H1 (cell line): ENCODE measurements around the gene GPR17. TPM values are rescaled to one million over a fixed set of nuclear protein-coding genes. Genes with fewer than 3 reads are reported as not detected.
A peak's percentile ranks its signal among the peaks of the same experiment; 100 is the strongest.

Experiments used
- ASH2L ChIP-seq: fragments of 200-600, 300-600 bp; sonication (generic); IDR thresholded peaks from one replicate; pipeline ENCODE4 v1.7.1; 2017; ENCODE audit warnings: low read length
- BACH1 ChIP-seq: IDR thresholded peaks from 2 replicates; pipeline ENCODE4 v1.6.1; 2012; ENCODE audit warnings: low read length, improper control_type of control experiment
- CEBPB ChIP-seq: IDR thresholded peaks from 2 replicates; pipeline ENCODE4 v1.6.1; 2012; ENCODE audit warnings: low read depth, low read length
- FOSL1 ChIP-seq: IDR thresholded peaks from 2 replicates; pipeline ENCODE4 v1.6.1; 2011; ENCODE audit warnings: mild to moderate bottlenecking, low read depth, low read length, moderate library complexity; ENCODE audit not compliant: insufficient read depth
- JUN ChIP-seq: IDR thresholded peaks from 2 replicates; pipeline ENCODE4 v1.6.1; 2011; ENCODE audit warnings: low read depth, mild to moderate bottlenecking, improper control_type of control experiment, low read length
- RNF2 ChIP-seq: fragments of 200-900, 300-1000 bp; sonication (generic); IDR thresholded peaks from 2 replicates; pipeline ENCODE4 v1.7.1; 2016; ENCODE audit warnings: borderline replicate concordance, low read depth, mild to moderate bottlenecking, antibody characterized with exemption, low read length; ENCODE audit not compliant: poor library complexity, severe bottlenecking; ENCODE audit errors: missing control alignments
- SAP30 ChIP-seq: fragments of 300-600 bp; sonication (generic); IDR thresholded peaks from 2 replicates; pipeline ENCODE4 v1.7.1; 2012; ENCODE audit warnings: low read length, moderate library complexity, mild to moderate bottlenecking, inconsistent platforms; ENCODE audit not compliant: insufficient read depth, insufficient replicate concordance
- SIN3A ChIP-seq, 2 experiments: IDR thresholded peaks in 1 of 2; conservative IDR thresholded peaks in 1 of 2; 2 replicates each; pipeline ENCODE4 v1.6.1; 2011 to 2012; ENCODE audit warnings: low read length in 2 of 2, improper control_type of control experiment in 1 of 2, low read depth in 1 of 2, mild to moderate bottlenecking in 1 of 2
- SRF ChIP-seq: IDR thresholded peaks from 2 replicates; pipeline ENCODE4 v1.6.1; 2011; ENCODE audit warnings: mild to moderate bottlenecking, low read depth, low read length, moderate library complexity
- TAF1 ChIP-seq: IDR thresholded peaks from 2 replicates; pipeline ENCODE4 v1.6.1; 2011; ENCODE audit warnings: mild to moderate bottlenecking, low read depth, low read length
- polyA plus RNA-seq, 7 experiments: library from polyadenylated mRNA; depleted of rRNA in 3 of 7; stranded (reverse) in 5 of 7; unstranded in 2 of 7; fragments of >200 nt in 5 of 7; fragments of 200-250 nt in 2 of 7; gene quantifications; 1 replicate in 5 of 7; 2 replicates in 1 of 7; 4 replicates in 1 of 7; pipeline versions ENCODE4 v1.2.1 to v1.2.3, GENCODE V29; 2011 to 2013; ENCODE audit warnings: missing spikeins in 2 of 7, mixed read lengths in 2 of 7
- total RNA-seq: library from RNA; stranded (reverse); fragmentation: NEBNext Ultra II Directional; extraction: Animal tissue kit (Norgen Biotek cat#: 25700); gene quantifications from 2 replicates; pipeline ENCODE4 v1.2.1, GENCODE V29; 2021

The GPR17 gene
- total and polyA plus RNA-seq, 2 of the 8 experiments (the other 6 are each of a cell fraction or from before 2014, with no cell fraction given), result 0.03 TPM; not detected in 1

DNA sequence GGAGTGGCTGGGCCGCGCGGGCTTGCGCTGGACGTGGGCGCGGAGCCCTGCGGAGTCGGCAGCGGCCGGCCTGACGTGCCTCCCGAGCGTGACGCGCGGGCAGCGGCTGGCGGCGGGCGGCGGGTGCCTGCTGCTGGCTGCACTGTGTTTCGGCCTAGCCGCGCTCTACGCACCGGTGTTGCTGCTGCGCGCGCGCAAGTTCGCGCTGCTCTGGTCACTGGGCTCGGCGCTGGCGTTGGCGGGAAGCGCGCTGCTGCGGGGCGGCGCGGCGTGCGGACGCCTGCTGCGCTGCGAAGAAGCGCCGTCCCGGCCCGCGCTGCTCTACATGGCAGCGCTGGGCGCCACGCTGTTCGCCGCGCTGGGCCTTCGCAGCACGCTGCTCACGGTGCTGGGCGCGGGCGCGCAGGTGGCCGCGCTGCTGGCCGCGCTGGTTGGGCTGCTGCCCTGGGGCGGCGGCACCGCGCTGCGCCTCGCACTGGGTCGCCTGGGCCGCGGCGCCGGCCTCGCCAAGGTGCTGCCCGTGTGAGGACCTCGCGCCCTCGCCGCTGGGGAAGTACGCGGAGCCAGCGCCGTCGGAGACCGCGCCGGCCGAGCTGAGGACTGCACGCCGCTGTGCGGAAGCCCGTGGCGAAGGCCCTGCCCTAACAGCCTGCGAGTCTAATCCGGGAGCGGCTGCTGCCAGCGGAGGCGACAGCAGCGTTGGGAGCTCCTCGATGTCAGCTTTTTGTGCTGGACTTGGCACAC lies 55.9 kb downstream of the GPR17 start (continued):
- no peak for TF ChIP-seq RNF2
- no peak for TF ChIP-seq JUN
- TF ChIP-seq SAP30, result no peak
- TF ChIP-seq CEBPB, result no peak
- peak; percentile 50 for TF ChIP-seq ASH2L
- TF ChIP-seq SRF, result no peak
- no peak for TF ChIP-seq SIN3A (conservative IDR thresholded peaks at IDR 0.05 in 1 of 2, IDR thresholded peaks at IDR 0.05 in 1 of 2; ENCODE audit: low read depth in 1 of 2, low read length in 2 of 2)
- TF ChIP-seq BACH1, result no peak
- peak; percentile 36 for TF ChIP-seq TAF1
- no peak for TF ChIP-seq FOSL1
